SH-SY5Y (cell line): ENCODE data around the gene P2RY8.

Experiments used
- GATA2 ChIP-seq: IDR thresholded peaks from 2 replicates; pipeline ENCODE4 v1.6.1; 2011; ENCODE audit warnings: mild to moderate bottlenecking, low read depth, low read length
- GATA3 ChIP-seq: IDR thresholded peaks from 2 replicates; pipeline ENCODE4 v1.6.1; 2011; ENCODE audit warnings: low read depth, mild to moderate bottlenecking, low read length, moderate library complexity

GRCh38 chrX:1450361-1451161 is 86.4 kb downstream of the P2RY8 start:
- TF ChIP-seq GATA2 (no peak), GATA3 (no peak)
